Bronchial epithelial cell (primary cell): ENCODE measurements around the gene ZFAND3. TPM values are rescaled to one million over a fixed set of nuclear protein-coding genes. Genes with fewer than 3 reads are reported as not detected.

Source experiments
- DNase-seq: peaks from one replicate; pipeline ENCODE4 v3.0.0-alpha.2; 2010; ENCODE audit warnings: low read depth
- FAIRE-seq: peaks from 2 replicates; lab custom pipeline; 2011; peaks lifted over from hg19 to GRCh38; lab: Jason Lieb, UNC
- H3K27me3 ChIP-seq: 2 replicates; pipeline ENCODE4 v1.5.1; 2011; ENCODE audit warnings: low read length; ENCODE audit not compliant: control insufficient read depth, insufficient read depth
- H3K36me3 ChIP-seq: 2 replicates; pipeline ENCODE4 v1.5.1; 2011; ENCODE audit warnings: low read length; ENCODE audit not compliant: control insufficient read depth, insufficient read depth
- H3K4me3 ChIP-seq: 2 replicates; pipeline ENCODE4 v1.5.1; 2011; ENCODE audit warnings: mild to moderate bottlenecking, low read depth, low read length, control low read depth
- total RNA-seq: library from RNA; depleted of rRNA; stranded (reverse); fragments of >200 nt; gene quantifications from 2 replicates; pipeline ENCODE4 v1.2.1, GENCODE V29; 2014
- TF ChIP-seq, protein P1 (sequence below): IDR thresholded peaks from 2 replicates; pipeline ENCODE4 v1.5.1; 2011; ENCODE audit warnings: mild to moderate bottlenecking, moderate library complexity, low read length, control low read depth, inconsistent platforms; ENCODE audit not compliant: insufficient read depth, severe bottlenecking

Gene ZFAND3
- total RNA-seq, 1 donor from 2014 or later, result 25.5 TPM

DNA sequence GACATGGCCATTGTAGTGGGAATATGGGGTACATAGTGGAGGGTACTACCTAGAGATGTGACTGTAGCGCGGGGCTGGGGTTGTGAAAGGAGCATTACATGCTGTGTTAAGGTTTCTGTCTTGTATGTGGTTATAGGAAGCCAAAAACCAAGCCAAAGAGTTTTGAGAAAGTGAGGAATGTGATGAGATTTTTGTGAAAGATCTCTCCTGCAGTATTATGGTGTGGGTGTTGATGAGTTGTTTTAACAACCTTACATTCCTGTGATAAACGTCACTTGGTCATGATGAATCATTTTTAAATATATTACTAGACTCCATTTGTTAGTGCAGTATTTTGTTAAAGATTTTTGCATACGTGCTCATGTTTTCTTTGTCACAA lies 48.9 kb downstream of the ZFAND3 start:
- H3K4me3 ChIP-seq, result no peak overlapping the region
- no peaks in the 10 kb centered on the region for H3K36me3 ChIP-seq
- FAIRE-seq (no peak), DNase-seq (peak; percentile 87)
- TF ChIP-seq, protein P1, sequence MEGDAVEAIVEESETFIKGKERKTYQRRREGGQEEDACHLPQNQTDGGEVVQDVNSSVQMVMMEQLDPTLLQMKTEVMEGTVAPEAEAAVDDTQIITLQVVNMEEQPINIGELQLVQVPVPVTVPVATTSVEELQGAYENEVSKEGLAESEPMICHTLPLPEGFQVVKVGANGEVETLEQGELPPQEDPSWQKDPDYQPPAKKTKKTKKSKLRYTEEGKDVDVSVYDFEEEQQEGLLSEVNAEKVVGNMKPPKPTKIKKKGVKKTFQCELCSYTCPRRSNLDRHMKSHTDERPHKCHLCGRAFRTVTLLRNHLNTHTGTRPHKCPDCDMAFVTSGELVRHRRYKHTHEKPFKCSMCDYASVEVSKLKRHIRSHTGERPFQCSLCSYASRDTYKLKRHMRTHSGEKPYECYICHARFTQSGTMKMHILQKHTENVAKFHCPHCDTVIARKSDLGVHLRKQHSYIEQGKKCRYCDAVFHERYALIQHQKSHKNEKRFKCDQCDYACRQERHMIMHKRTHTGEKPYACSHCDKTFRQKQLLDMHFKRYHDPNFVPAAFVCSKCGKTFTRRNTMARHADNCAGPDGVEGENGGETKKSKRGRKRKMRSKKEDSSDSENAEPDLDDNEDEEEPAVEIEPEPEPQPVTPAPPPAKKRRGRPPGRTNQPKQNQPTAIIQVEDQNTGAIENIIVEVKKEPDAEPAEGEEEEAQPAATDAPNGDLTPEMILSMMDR, result no peak
- H3K27me3 ChIP-seq, result no peaks in the 10 kb centered on the region

- H3K36me3 ChIP-seq, result no peaks in the 10 kb centered on the region
- no peak for DNase-seq
These were observed 52.3 kb downstream of the ZFAND3 start for GRCh38 chr6:37871616-37872372.

DNA sequence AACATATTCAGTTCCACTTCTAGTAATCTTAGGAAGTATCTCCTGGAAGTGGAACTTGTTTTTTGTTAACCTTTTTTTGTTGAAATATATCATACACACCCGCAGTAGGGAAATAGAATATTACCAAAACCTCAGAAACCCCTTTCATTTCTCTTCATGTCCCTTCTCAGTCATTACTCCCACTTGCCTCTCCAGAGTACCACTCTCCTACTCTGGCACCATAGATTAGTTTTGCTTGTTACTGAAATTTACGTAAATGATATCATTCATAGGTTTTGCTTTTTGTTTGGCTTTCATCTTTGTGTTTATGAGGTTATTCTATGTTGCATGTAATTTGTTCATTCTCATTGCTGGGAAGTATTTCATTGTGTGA lies 52.8 kb downstream of the ZFAND3 start:
- H3K4me3 ChIP-seq, result no peak overlapping the region
- FAIRE-seq, result no peak
- H3K36me3 ChIP-seq, result no peaks in the 10 kb centered on the region
- H3K27me3 ChIP-seq, result no peaks in the 10 kb centered on the region
- no peak for DNase-seq
- TF ChIP-seq, protein P1, result no peak

More at GRCh38 chr6:37871616-37872372, 52.3 kb downstream of the ZFAND3 start:
- no peak overlapping the region for H3K4me3 ChIP-seq
- no peaks in the 10 kb centered on the region for H3K27me3 ChIP-seq
- TF ChIP-seq, protein P1, result no peak
- FAIRE-seq, result no peak

DNA sequence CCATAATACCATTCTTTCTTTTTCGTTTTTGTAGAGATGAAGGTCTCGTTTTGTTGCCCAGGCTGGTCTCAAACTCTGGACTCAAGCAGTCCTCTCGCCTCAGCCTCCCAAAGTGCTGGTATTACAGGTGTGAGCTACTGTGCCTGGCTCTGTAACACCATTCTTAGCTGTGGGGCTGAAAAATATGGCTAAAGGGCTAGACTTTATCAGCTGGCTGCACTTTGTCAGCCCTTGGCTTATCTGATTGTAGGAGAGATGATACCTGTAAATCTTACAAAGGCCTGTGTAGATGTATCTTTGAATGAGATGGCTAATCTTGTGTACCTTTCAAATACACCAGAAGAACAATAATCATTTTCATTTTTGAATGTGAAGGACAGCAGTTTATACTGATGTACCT lies 55.2 kb downstream of the ZFAND3 start:
- H3K36me3 ChIP-seq, result no peaks in the 10 kb centered on the region
- no peak overlapping the region for H3K4me3 ChIP-seq
- TF ChIP-seq, protein P1, result no peak
- DNase-seq (no peak), FAIRE-seq (no peak)
- H3K27me3 ChIP-seq, result no peaks in the 10 kb centered on the region

GRCh38 chr6:37875561-37876309 lies 56.2 kb downstream of the ZFAND3 start:
- no peaks in the 10 kb centered on the region for H3K36me3 ChIP-seq
- TF ChIP-seq, protein P1, result no peak
- DNase-seq, result no peak
- FAIRE-seq, result no peak
- H3K4me3 ChIP-seq, result no peak overlapping the region
- no peaks in the 10 kb centered on the region for H3K27me3 ChIP-seq
